CD4-positive, alpha-beta T cell treated with Interleukin-6 at 100 ng/mL for 8 hours (primary cell): Measurements from ENCODE around the gene TKTL1.

Source experiments
- DNase-seq: peaks from one replicate; pipeline ENCODE4 v3.0.0-alpha.2; 2020; ENCODE audit warnings: mixed read lengths, low spot score

The TKTL1 gene

GRCh38 chrX:154362085-154362742, 66.6 kb downstream of the TKTL1 start:
- DNase-seq, result no peak

DNA sequence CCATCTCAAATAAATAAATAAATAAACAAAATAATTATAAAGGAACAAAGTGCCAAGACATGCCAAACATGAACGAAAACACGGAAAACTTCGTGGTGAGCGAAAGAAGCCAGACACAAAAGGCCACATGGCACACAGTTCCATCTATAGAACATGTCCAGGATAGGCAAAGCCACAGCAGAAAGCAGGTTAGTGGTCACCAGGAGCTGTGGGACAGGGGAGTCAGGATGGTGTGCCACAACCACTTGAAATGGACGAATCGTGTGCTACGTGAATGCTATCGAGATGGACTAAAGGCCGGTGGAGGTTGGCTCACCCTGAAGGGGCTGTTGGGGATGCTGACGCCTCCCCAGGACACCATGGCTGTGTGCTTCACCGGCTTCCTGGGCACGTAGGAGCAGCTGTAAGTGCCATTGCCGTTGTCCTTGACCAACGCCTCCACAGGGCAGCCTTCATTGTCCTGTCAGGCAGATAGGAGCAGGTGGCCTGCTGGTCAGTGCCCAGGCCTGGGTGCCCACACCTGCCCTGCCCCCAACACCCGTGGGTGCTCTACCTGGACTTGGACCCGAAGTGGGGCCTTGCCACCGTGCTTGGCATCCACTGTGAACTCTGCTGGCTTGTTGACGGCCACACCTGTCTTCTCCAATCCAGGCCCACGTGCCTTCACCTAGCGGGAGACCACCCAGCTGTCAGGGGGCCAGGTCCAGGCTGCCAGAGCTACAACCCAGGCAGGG, 68.3 kb downstream of the TKTL1 start:
- no peak for DNase-seq

DNA sequence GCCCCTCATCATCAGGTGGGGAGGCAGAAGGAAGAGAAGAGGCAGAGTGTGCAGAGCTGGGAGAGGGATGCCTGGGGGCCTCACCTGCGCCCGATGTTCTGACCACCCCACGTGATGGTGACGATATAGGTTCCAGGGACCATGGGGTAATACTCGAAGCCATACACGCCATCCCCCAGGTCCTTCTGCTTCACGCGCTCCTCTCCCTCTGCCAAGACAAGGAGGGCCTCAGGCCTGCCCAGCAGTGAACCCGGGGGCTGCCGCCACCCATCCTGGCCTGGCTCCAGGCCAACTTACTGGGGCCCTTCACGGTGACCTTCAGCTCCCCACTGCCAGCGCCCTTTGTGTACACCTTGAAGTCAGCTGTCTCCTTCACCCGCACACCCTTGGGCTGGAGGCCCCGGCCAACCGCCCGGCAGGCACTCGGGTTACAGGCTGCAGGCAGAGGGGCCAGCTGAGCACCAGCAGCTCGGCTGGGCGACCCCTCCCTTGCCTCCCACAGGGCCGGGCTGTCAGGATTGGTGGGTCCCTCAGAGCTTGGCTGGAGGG, 69.5 kb downstream of the TKTL1 start:
- DNase-seq, result no peak

DNA sequence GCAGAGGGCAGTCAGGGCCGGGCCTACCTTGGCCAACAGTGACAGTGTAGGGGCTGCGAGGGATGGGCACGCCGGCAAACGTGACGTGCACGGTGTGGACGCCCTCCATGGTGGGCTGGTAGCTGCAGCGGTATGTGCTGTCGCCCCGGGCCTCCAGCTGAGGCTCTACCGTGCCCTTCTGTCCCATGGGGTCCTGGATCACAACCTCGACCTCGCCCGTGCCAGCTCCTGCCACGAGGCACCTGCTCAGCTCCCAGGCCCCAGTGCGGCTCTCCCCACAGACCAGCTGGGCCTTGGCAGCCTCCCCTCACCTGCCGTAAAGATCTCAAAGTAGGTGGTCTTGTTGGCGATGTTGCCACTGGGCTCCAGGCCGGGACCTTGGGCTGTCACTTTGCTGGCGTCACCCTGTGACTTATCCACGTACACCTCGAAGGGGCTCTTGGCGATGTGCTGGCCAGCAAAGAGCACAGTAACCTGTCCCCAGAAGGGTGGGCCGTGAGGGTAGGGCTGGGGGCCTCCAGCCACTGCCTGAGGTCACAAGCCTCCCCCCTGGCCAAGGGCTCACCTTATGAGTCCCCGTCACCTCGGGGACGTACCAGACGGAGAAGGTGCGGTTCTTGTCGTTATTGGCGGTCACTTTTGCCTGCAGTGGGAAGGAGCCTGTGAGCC, 70.5 kb downstream of the TKTL1 start:
- DNase-seq, result no peak

DNA sequence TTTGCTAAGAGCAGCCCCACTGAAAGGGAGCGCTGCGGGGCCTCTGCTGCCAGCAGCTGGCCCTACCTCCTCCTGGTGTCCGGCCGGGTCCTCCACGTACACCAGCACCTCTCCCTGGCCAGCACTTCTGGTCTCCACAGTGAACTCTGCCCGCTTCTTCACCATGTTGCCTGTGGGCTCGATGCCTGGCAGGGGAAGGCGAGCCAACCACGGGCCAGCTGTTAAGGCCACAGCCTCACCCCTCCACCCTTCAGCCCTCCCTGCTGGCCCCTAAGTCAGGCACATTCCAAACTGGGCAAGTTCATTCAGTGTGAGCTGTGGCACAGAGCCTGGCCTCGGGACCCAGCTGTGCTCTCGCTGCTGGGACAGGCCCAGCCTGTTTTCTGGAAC, 71.1 kb downstream of the TKTL1 start:
- no peak for DNase-seq

GRCh38 chrX:154367474-154368308, 72.1 kb downstream of the TKTL1 start:
- no peak for DNase-seq

DNA sequence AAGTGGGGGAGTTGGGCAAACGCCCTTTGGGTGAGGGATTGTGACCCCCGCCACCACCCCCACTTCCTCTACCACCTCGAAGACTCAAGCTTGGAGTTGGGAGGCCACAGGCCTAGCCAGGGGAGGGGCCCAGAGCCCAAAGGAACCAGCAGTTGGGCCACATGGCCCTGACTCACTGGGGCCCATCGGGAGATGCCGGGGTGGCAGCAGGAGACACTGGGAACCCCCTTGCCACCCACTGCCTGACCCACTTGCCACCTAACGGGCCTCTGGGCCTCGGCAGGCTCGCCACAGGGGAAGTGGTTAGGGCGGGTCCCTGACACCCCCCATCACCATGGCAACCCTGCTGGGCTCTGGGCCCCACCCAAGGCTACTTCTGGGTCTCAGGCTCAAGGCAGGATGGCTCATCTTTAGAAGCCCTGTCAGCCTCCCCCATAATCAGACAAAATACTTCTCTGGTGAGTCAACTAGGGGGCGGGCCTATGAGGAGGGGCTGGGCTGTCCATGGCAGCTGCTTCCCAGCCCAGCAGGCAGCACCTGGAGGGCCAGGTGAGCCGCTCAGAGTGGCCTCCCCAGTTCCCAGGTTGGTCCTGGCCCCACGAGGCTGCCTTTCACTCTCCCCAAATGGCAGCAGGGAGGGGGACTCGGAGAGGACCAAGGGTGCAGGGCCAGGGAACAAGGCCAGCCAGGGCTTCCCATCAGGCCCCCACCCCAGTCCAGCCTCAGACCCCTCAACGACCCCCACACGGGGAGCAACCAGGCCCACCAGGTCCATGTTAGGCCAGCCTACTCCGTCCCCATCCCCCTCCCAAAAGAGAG, 73.2 kb downstream of the TKTL1 start:
- DNase-seq, result peak; percentile 94

GRCh38 chrX:154369449-154370299, 74.1 kb downstream of the TKTL1 start:
- peak; percentile 64 for DNase-seq

- no peak for DNase-seq
These were observed 74.9 kb downstream of the TKTL1 start for GRCh38 chrX:154370300-154371016.

GRCh38 chrX:154371017-154371788, 75.6 kb downstream of the TKTL1 start:
- DNase-seq, result peak; percentile 93

- no peak for DNase-seq
These were observed 76.2 kb downstream of the TKTL1 start for GRCh38 chrX:154371789-154372300.

DNA sequence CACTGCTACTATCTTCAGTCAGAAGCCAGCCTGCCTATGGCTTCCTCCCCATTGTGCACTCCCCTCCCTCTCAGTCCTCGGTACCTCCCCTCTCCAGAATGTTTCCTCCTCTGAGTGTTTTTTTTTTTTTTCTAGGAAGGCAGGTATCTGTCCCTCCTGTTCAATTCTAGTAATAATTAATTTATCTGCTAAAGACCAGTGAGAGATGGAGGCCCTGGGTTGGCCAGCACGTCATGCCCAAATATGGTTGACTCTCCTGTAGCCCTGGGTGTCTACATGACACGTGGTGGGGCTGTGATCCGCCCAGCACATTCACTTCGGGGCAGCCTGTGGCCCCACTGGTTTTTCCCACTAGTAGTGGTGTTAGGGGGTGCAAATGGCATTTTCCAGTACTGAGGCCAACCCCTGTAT, 77.0 kb downstream of the TKTL1 start:
- DNase-seq, result no peak

GRCh38 chrX:154373340-154374306, 78.0 kb downstream of the TKTL1 start:
- DNase-seq, result no peak

- DNase-seq, result no peak
These were observed 78.9 kb downstream of the TKTL1 start, which contains the start of gene FLNA for GRCh38 chrX:154374313-154375155. Gene FLNA, minus strand, starts transcription at chrX:154374634. Its CDS starts 3,389 bp downstream, at chrX:154371245.

GRCh38 chrX:154375156-154375504, 79.5 kb downstream of the TKTL1 start:
- no peak for DNase-seq

- no peak for DNase-seq
These were observed 81.2 kb downstream of the TKTL1 start for GRCh38 chrX:154376774-154377173.
